ENCODE results near the gene TJP3.

Gene TJP3

GRCh38 chr19:3690551-3691371, 17.4 kb upstream of the TJP3 start:
- DNase-seq (ENCODE audit: low spot score), result no peak

- no peak for DNase-seq (ENCODE audit: low spot score)
These were observed 16.8 kb upstream of the TJP3 start for GRCh38 chr19:3691372-3691716.

GRCh38 chr19:3691726-3692125, 16.5 kb upstream of the TJP3 start:
- no peak for DNase-seq (ENCODE audit: low spot score)

- no peak for DNase-seq (ENCODE audit: low spot score)
These were observed 15.8 kb upstream of the TJP3 start for GRCh38 chr19:3692141-3693024.

GRCh38 chr19:3693025-3693925, 14.9 kb upstream of the TJP3 start:
- DNase-seq (ENCODE audit: low spot score), result no peak

GRCh38 chr19:3694361-3695123, 13.6 kb upstream of the TJP3 start:
- no peak for DNase-seq (ENCODE audit: low spot score)

- DNase-seq (ENCODE audit: low spot score), result no peak
These were observed 13.0 kb upstream of the TJP3 start for GRCh38 chr19:3695124-3695733.

GRCh38 chr19:3695986-3696659, 12.1 kb upstream of the TJP3 start:
- no peak for DNase-seq (ENCODE audit: low spot score)

GRCh38 chr19:3696660-3696995, 11.6 kb upstream of the TJP3 start:
- DNase-seq (ENCODE audit: low spot score), result no peak

- no peak for DNase-seq (ENCODE audit: low spot score)
These were observed 11.1 kb upstream of the TJP3 start for GRCh38 chr19:3697094-3697493.

GRCh38 chr19:3697671-3698385, 10.4 kb upstream of the TJP3 start:
- DNase-seq (ENCODE audit: low spot score), result no peak

- DNase-seq (ENCODE audit: low spot score), result no peak
These were observed 9.7 kb upstream of the TJP3 start for GRCh38 chr19:3698386-3698950.

- peak; percentile 62 for DNase-seq (ENCODE audit: low spot score)
These were observed 9.0 kb upstream of the TJP3 start for GRCh38 chr19:3698974-3699740.

- DNase-seq (ENCODE audit: low spot score), result no peak
These were observed 8.4 kb upstream of the TJP3 start for GRCh38 chr19:3699741-3700241.

GRCh38 chr19:3700242-3701032, 7.7 kb upstream of the TJP3 start, which contains the start of gene PIP5K1C:
Gene PIP5K1C, minus strand, starts transcription at chr19:3700468. Its CDS starts 78 bp downstream, at chr19:3700390.
- peak; percentile 92 for DNase-seq (ENCODE audit: low spot score)

- no peak for DNase-seq (ENCODE audit: low spot score)
These were observed 7.0 kb upstream of the TJP3 start for GRCh38 chr19:3701200-3701599.

GRCh38 chr19:3707868-3708206, 347 bp upstream of the TJP3 start:
- DNase-seq (ENCODE audit: low spot score), result no peak

Data from Ammon's horn (tissue), 1 donor.